Posterior vena cava (tissue), 2 donors: Measurements from ENCODE around the gene PPP1R12A. TPM values are rescaled to one million over a fixed set of nuclear protein-coding genes. Genes with fewer than 3 reads are reported as not detected.
"Not testable (repeated sequence)": the region's sequence is repeated elsewhere in the genome, so short reads cannot be mapped to it uniquely, and the experiment has no call there.

Experiments used
- DNase-seq: peaks from one replicate; pipeline ENCODE4 v3.0.0-alpha.2; 2020; ENCODE audit warnings: low spot score
- intact Hi-C, 2 donors: fragments of 100-400 bp; cut with DNase I; formaldehyde crosslinking; loops; one replicate each; pipeline versions ENCODE4 v1.14.1 to v1.14.2; 2022 to 2023
- total RNA-seq, 2 donors: library from RNA; stranded (reverse); fragmentation: NEBNext Ultra II Directional; extraction: Animal tissue kit (Norgen Biotek cat#: 25700); gene quantifications; one replicate each; pipeline ENCODE4 v1.2.1, GENCODE V29; 2021
- donor health status: DM: yes; HTN: yes; CAD: no.
- donor health status: DM: yes; HTN: yes; CAD: no.

PPP1R12A gene
- total RNA-seq, 2 donors from 2014 or later = 220 to 239 TPM

- no peak for DNase-seq
- intact Hi-C loops = no loop called here
Observed at GRCh38 chr12:79911889-79912656, 22.8 kb downstream of the PPP1R12A start.

GRCh38 chr12:79908366-79908765, 26.5 kb downstream of the PPP1R12A start:
- DNase-seq = no peak
- intact Hi-C loops = no loop called here

- intact Hi-C loops = no loop called here
- DNase-seq = no peak
Observed at GRCh38 chr12:79901506-79901905, 33.4 kb downstream of the PPP1R12A start.

GRCh38 chr12:79900951-79901350, 33.9 kb downstream of the PPP1R12A start:
- DNase-seq = no peak
- intact Hi-C loops = no loop called here

- intact Hi-C loops = no loop called here
- DNase-seq = no peak
Observed at GRCh38 chr12:79900199-79900598, 34.7 kb downstream of the PPP1R12A start.

GRCh38 chr12:79897617-79898016, 37.3 kb downstream of the PPP1R12A start:
- DNase-seq = no peak
- intact Hi-C loops = no loop called here

GRCh38 chr12:79895804-79896203, 39.1 kb downstream of the PPP1R12A start:
- intact Hi-C loops = no loop called here
- DNase-seq = no peak

GRCh38 chr12:79895071-79895470, 39.8 kb downstream of the PPP1R12A start:
- intact Hi-C loops = no loop called here

GRCh38 chr12:79891506-79892162, 43.3 kb downstream of the PPP1R12A start:
- DNase-seq = no peak
- intact Hi-C loops = no loop called here

More at GRCh38 chr12:79895071-79895470, 39.8 kb downstream of the PPP1R12A start:
- DNase-seq = no peak

GRCh38 chr12:79887890-79888289, 47.0 kb downstream of the PPP1R12A start:
- intact Hi-C loops = no loop called here

GRCh38 chr12:79886917-79887519, 47.9 kb downstream of the PPP1R12A start:
- intact Hi-C loops = no loop called here
- no peak for DNase-seq

More at GRCh38 chr12:79887890-79888289, 47.0 kb downstream of the PPP1R12A start:
- DNase-seq = no peak

- intact Hi-C loops = no loop called here
- DNase-seq = no peak
Observed at GRCh38 chr12:79885911-79886490, 48.9 kb downstream of the PPP1R12A start.

- intact Hi-C loops = no loop called here
- DNase-seq = no peak
Observed at GRCh38 chr12:79884401-79885006, 50.4 kb downstream of the PPP1R12A start.

GRCh38 chr12:79883216-79883615, 51.7 kb downstream of the PPP1R12A start:
- DNase-seq = no peak
- intact Hi-C loops = no loop called here

- DNase-seq = no peak
- intact Hi-C loops = no loop called here
Observed at GRCh38 chr12:79881351-79881750, 53.5 kb downstream of the PPP1R12A start.

- DNase-seq, intact Hi-C loops: not testable (repeated sequence)
Observed at GRCh38 chr12:79878506-79878905, 56.4 kb downstream of the PPP1R12A start.

GRCh38 chr12:79877246-79877645, 57.7 kb downstream of the PPP1R12A start:
- intact Hi-C loops = no loop called here

GRCh38 chr12:79874665-79875064, 60.2 kb downstream of the PPP1R12A start:
- no peak for DNase-seq
- intact Hi-C loops = no loop called here

More at GRCh38 chr12:79877246-79877645, 57.7 kb downstream of the PPP1R12A start:
- DNase-seq = no peak

- intact Hi-C loops = no loop called here
- no peak for DNase-seq
Observed at GRCh38 chr12:79873201-79873600, 61.7 kb downstream of the PPP1R12A start.

- no peak for DNase-seq
- intact Hi-C loops = no loop called here
Observed at GRCh38 chr12:79871621-79872020, 63.3 kb downstream of the PPP1R12A start.
